ENCODE results near the gene SMTN.

GRCh38 chr22:31046539-31047226 is 34.4 kb upstream of the SMTN start:
- no peak for TF ChIP-seq CTCF (conservative IDR thresholded peaks at IDR 0.05)
- no peak for TF ChIP-seq ZFX (IDR thresholded peaks at IDR 0.05)
